ENCODE measurements around the gene TIMM13.

- TF ChIP-seq POLR2A (IDR thresholded peaks at IDR 0.05) (no peak), CTCF (IDR thresholded peaks at IDR 0.05) (no peak), POLR2AphosphoS5 (IDR thresholded peaks at IDR 0.05; ENCODE audit: insufficient read depth in 1 of 2, low read depth in 1 of 2) (no peak)
Measured at GRCh38 chr19:2436926-2437325, 9.5 kb upstream of the TIMM13 start.

Measured in vagina (tissue), 2 donors.